ENCODE results near the gene PARN. TPM values are rescaled to one million over a fixed set of nuclear protein-coding genes. Genes with fewer than 3 reads are reported as not detected.

PARN gene
- total and polyA plus RNA-seq, 2 of the 4 experiments (the other 2 are of a cell fraction) = 24.6 to 25.1 TPM

DNA sequence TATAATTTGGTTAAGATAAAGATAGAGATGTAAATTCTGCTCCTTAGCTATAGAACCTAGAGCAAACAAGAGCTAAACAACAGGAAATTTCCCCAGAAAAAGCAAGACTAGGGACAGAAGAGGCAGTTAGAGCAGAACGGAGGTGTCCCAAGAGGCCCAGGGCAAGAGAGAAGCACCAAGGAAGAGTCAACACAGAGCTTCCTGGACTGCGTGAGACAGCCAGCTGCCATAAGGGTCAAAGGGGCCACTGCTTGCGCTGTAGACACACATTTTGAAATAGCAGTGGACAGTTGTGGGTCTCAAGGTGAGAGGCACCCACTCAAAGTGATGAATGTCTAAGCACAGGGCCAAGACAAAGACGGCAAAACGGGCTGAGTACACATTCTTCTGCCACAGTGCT, 156.6 kb downstream of the PARN start:
- intact Hi-C loops (cut with micrococcal nuclease) = no loop called here
- Histone ChIP-seq H3K56ac (ENCODE audit: extremely low read depth, insufficient read depth, low read length) (no peak overlapping the region), H3K4me2 (ENCODE audit: low read depth, low read length) (no peak overlapping the region), H3K9ac (ENCODE audit: low read depth, low read length) (no peak overlapping the region), H3K36me3 (ENCODE audit: control insufficient read depth, insufficient read depth, low read length) (no peaks in the 10 kb centered on the region), H4K91ac (ENCODE audit: insufficient read depth, low read depth, low read length) (no peak overlapping the region), H2AK5ac (ENCODE audit: low read depth, low read length) (no peak overlapping the region), H2BK120ac (ENCODE audit: low read depth, low read length) (no peak overlapping the region), H3K79me1 (ENCODE audit: low read depth in 1 of 2, low read length in 2 of 2) (no peaks in the 10 kb centered on the region; a peak in 1 of 4 replicates), H2AFZ (replicated peaks; ENCODE audit: low read length, poor library complexity) (no peak overlapping the region), H2BK20ac (ENCODE audit: low read depth, low read length) (no peak overlapping the region), H2AK9ac (replicated peaks; ENCODE audit: low read depth, low read length, poor library complexity) (no peak overlapping the region), H2BK15ac (ENCODE audit: low read depth, low read length) (no peak overlapping the region), H3K14ac (replicated peaks; ENCODE audit: low read depth, low read length) (no peak overlapping the region), H3K4me3 (ENCODE audit: insufficient read depth, low read depth, low read length) (no peak overlapping the region), H3K18ac (ENCODE audit: low read depth, low read length) (no peak overlapping the region), H3K23ac (ENCODE audit: low read depth, low read length) (no peak overlapping the region), H3K4me1 (ENCODE audit: control insufficient read depth, insufficient read depth, low read length) (no peaks in the 10 kb centered on the region), H4K20me1 (ENCODE audit: insufficient read depth, low read length) (no peaks in the 10 kb centered on the region), H3K4ac (ENCODE audit: low read depth, low read length) (no peak overlapping the region), H3K9me1 (ENCODE audit: insufficient read depth, low read length) (peaks cover 5% of the 10 kb centered on the region), H4K5ac (ENCODE audit: low read depth, low read length) (no peak overlapping the region), H3K9me3 (ENCODE audit: control insufficient read depth, insufficient read depth, low read length) (no peaks in the 10 kb centered on the region), H3K27ac (ENCODE audit: insufficient read depth, low read length) (no peak overlapping the region), H4K8ac (ENCODE audit: low read depth in 2 of 2, low read length in 2 of 2) (no peak overlapping the region), H2BK5ac (ENCODE audit: low read depth, low read length, poor library complexity, severe bottlenecking) (no peak overlapping the region), H3K27me3 (ENCODE audit: control insufficient read depth, insufficient read depth, low read length) (no peaks in the 10 kb centered on the region)
- 46% methylated on average over 2 of the region's 5 CpGs; no CpG with 5 or more reads in 1 of the 2 experiments for WGBS, 2 experiments (ENCODE audit: extremely low coverage in 2 of 2, insufficient read length in 1 of 2)
- no peak for DNase-seq
- ChIA-PET CTCF (interaction anchor here (0.6 kb wide), 1 partner anchor 29 kb away, joined by 5 read pairs; no protein-coding TSS in a partner anchor), POLR2A (ENCODE audit: unreplicated experiment) (no interaction called here)
- in situ Hi-C loops (cut with MboI; ENCODE audit: low sequenced_read_pairs) = no loop called here
- BruUV-seq (replicated peaks) = no TSS peak
- TF ChIP-seq MAZ (IDR thresholded peaks at IDR 0.05; ENCODE audit: borderline replicate concordance, low read depth, low read length) (no peak), NFE2L2 (IDR thresholded peaks at IDR 0.05; ENCODE audit: low read depth, low read length) (no peak), RCOR1 (IDR thresholded peaks at IDR 0.05; ENCODE audit: insufficient replicate concordance, low read length) (no peak), FOS (IDR thresholded peaks at IDR 0.05; ENCODE audit: low read depth, low read length) (no peak), SMC3 (IDR thresholded peaks at IDR 0.05; ENCODE audit: low read depth, low read length) (no peak), MXI1 (IDR thresholded peaks at IDR 0.05; ENCODE audit: borderline replicate concordance, low read depth, low read length) (no peak), CHD1 (IDR thresholded peaks at IDR 0.05; ENCODE audit: low read depth, low read length) (no peak), CEBPB (IDR thresholded peaks at IDR 0.05; ENCODE audit: low read depth, low read length) (no peak), MAFK (IDR thresholded peaks at IDR 0.05; ENCODE audit: low read depth, low read length) (no peak), CTCF (conservative IDR thresholded peaks at IDR 0.05; ENCODE audit: low read depth, low read length) (no peak), POLR2A (IDR thresholded peaks at IDR 0.05; ENCODE audit: low read depth, low read length) (no peak), BHLHE40 (IDR thresholded peaks at IDR 0.05; ENCODE audit: low read depth, low read length) (no peak), USF2 (IDR thresholded peaks at IDR 0.05; ENCODE audit: low read depth, low read length) (no peak), RFX5 (IDR thresholded peaks at IDR 0.05; ENCODE audit: low read depth, low read length) (no peak), RAD21 (IDR thresholded peaks at IDR 0.05; ENCODE audit: low read length) (no peak)
- TF ChIP-seq, protein P1, sequence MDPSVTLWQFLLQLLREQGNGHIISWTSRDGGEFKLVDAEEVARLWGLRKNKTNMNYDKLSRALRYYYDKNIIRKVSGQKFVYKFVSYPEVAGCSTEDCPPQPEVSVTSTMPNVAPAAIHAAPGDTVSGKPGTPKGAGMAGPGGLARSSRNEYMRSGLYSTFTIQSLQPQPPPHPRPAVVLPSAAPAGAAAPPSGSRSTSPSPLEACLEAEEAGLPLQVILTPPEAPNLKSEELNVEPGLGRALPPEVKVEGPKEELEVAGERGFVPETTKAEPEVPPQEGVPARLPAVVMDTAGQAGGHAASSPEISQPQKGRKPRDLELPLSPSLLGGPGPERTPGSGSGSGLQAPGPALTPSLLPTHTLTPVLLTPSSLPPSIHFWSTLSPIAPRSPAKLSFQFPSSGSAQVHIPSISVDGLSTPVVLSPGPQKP (IDR thresholded peaks at IDR 0.05; ENCODE audit: borderline replicate concordance, low read depth, low read length) = no peak
- ATAC-seq (ENCODE audit: low read depth) = no peak
- dilution Hi-C loops (cut with HindIII; ENCODE audit: low sequenced_read_pairs, unreplicated experiment) = no loop called here
